OCI-LY1 (cell line): ENCODE measurements around the gene MDH1B.
A peak's percentile ranks its signal among the peaks of the same experiment; 100 is the strongest.
"Not testable (repeated sequence)": the region's sequence is repeated elsewhere in the genome, so short reads cannot be mapped to it uniquely, and the experiment has no call there.

Experiments
- H2AFZ ChIP-seq: fragments of 200-600 bp; sonication (generic), shearing (Covaris generic); 2 replicates; pipeline ENCODE4 v1.6.0; 2014; ENCODE audit warnings: antibody characterized with exemption, mild to moderate bottlenecking, low read length
- H3F3A ChIP-seq: fragments of 200-600 bp; sonication (generic), shearing (Covaris generic); 2 replicates; pipeline ENCODE4 v1.6.0; 2014; ENCODE audit warnings: mild to moderate bottlenecking, antibody characterized with exemption, low read length, moderate library complexity; ENCODE audit not compliant: insufficient read depth
- H3K27ac ChIP-seq: fragments of 200-600 bp; sonication (generic); 2 replicates; pipeline ENCODE4 v1.5.1; 2014; ENCODE audit warnings: low read length, mixed run types, mild to moderate bottlenecking, low read depth; ENCODE audit not compliant: poor library complexity, severe bottlenecking
- H3K27me3 ChIP-seq: fragments of 200-600 bp; sonication (generic); 2 replicates; pipeline ENCODE4 v1.6.0; 2014; ENCODE audit warnings: antibody characterized with exemption, mild to moderate bottlenecking, low read length, moderate library complexity; ENCODE audit not compliant: insufficient read depth
- H3K36me3 ChIP-seq: fragments of 200-600 bp; sonication (generic); 2 replicates; pipeline ENCODE4 v1.6.1; 2014; ENCODE audit warnings: mild to moderate bottlenecking, antibody characterized with exemption, low read length, moderate library complexity, mixed read lengths; ENCODE audit not compliant: insufficient read depth
- H3K4me1 ChIP-seq: fragments of 200-600 bp; sonication (generic); 2 replicates; pipeline ENCODE4 v1.5.1; 2014; ENCODE audit warnings: mild to moderate bottlenecking, low read length, moderate library complexity; ENCODE audit not compliant: insufficient read depth, severe bottlenecking
- H3K4me2 ChIP-seq: fragments of 200-600 bp; sonication (generic), shearing (Covaris generic); 2 replicates; pipeline ENCODE4 v1.6.1; 2014; ENCODE audit warnings: low read length
- H3K4me3 ChIP-seq: fragments of 200-600 bp; sonication (generic); 2 replicates; pipeline ENCODE4 v1.5.1; 2014; ENCODE audit warnings: low read length, low read depth, mild to moderate bottlenecking, mixed read lengths; ENCODE audit not compliant: poor library complexity, severe bottlenecking
- H3K79me2 ChIP-seq: fragments of 200-600 bp; shearing (Covaris generic); 2 replicates; pipeline ENCODE4 v1.6.1; 2016; ENCODE audit warnings: mixed run types, low read length, mixed read lengths; ENCODE audit not compliant: insufficient read depth
- H3K9ac ChIP-seq: fragments of 200-600 bp; sonication (generic), shearing (Covaris generic); 2 replicates; pipeline ENCODE4 v1.6.1; 2014; ENCODE audit warnings: mild to moderate bottlenecking, low read length, mixed read lengths
- H3K9me2 ChIP-seq: fragments of 200-600 bp; sonication (generic), shearing (Covaris generic); 2 replicates; pipeline ENCODE4 v1.6.1; 2014; ENCODE audit warnings: low read depth, mild to moderate bottlenecking, low read length, mixed read lengths
- H3K9me3 ChIP-seq: fragments of 200-600 bp; shearing (Covaris generic); 2 replicates; pipeline ENCODE4 v1.6.1; 2014; ENCODE audit warnings: low read length, mixed read lengths
- H4K20me1 ChIP-seq: fragments of 200-600 bp; sonication (generic), shearing (Covaris generic); 2 replicates; pipeline ENCODE4 v1.6.0; 2016; ENCODE audit warnings: mild to moderate bottlenecking, low read length; ENCODE audit not compliant: insufficient read depth
- EZH2 ChIP-seq: fragments of 200-600 bp; sonication (generic), shearing (Covaris generic); IDR thresholded peaks from 2 replicates; pipeline ENCODE4 v1.8.0; 2017; ENCODE audit warnings: borderline replicate concordance, mixed run types, mild to moderate bottlenecking, antibody characterized with exemption, low read length, moderate library complexity, mixed read lengths
- TF ChIP-seq, protein P1 (sequence below): fragments of 200-600 bp; sonication (generic), shearing (Covaris generic); IDR thresholded peaks from 2 replicates; pipeline ENCODE4 v1.5.1; 2017; ENCODE audit warnings: mild to moderate bottlenecking, antibody characterized with exemption, low read length, moderate library complexity, mixed read lengths

MDH1B gene

DNA sequence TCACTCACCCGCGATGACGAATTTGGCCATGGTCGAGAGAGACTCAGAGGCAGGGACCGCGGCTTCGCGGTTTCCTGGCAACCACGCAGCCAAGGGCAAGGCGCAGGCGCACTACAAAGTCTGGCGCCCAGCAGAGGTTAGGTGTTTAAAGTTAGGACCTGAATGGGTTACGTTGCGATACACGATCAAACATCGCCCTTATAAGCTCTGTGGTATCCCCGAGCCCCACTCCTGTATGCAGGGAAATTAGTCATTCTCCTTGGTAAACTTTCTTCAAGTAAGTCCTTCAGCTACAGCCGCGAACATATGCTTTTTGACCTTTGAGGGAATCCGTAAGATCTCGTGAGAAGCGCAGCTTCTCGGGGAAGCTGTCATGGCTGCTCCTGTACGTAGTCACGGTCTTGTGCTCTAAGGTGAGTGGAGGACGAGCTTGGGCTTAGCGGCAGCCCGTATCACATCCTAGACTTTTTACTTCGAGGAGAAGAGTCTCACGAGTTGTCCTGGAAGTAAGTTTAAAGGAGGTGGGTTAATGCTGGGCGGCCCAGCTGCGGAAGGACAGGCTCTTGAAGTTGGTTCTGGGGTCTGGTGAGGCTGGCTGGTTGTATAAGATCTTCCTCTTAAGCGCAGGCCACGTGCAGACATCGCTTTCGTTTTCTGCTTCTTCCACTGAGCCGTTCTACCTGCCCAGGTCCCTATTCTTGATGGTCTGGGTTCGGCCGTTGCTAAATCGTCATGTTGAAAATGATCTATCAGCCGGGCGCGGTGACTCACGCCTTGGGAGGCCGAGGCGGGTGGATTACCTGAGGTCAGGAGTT is at the start of gene MDH1B, which contains the start of gene FASTKD2:
Gene MDH1B (minus strand): TSS at position 87 of the 815 bp plus-strand sequence. CDS start 57 bp downstream, at position 30.
Gene FASTKD2 (plus strand): TSS at position 365 of the 815 bp plus-strand sequence. CDS start 1,088 bp downstream, outside the sequence.
- H3K4me1 ChIP-seq = peaks cover 27% of the 10 kb centered on the region
- peak within 1 kb of the TSS; percentile 91 for H3K9ac ChIP-seq
- peak within 1 kb of the TSS; percentile 34 for H3K27ac ChIP-seq
- no peak for TF ChIP-seq EZH2
- TF ChIP-seq, protein P1, sequence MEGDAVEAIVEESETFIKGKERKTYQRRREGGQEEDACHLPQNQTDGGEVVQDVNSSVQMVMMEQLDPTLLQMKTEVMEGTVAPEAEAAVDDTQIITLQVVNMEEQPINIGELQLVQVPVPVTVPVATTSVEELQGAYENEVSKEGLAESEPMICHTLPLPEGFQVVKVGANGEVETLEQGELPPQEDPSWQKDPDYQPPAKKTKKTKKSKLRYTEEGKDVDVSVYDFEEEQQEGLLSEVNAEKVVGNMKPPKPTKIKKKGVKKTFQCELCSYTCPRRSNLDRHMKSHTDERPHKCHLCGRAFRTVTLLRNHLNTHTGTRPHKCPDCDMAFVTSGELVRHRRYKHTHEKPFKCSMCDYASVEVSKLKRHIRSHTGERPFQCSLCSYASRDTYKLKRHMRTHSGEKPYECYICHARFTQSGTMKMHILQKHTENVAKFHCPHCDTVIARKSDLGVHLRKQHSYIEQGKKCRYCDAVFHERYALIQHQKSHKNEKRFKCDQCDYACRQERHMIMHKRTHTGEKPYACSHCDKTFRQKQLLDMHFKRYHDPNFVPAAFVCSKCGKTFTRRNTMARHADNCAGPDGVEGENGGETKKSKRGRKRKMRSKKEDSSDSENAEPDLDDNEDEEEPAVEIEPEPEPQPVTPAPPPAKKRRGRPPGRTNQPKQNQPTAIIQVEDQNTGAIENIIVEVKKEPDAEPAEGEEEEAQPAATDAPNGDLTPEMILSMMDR = no peak
- H3K27me3 ChIP-seq = no peaks in the 10 kb centered on the region
- peaks cover 17% of the 10 kb centered on the region for H3K79me2 ChIP-seq
- no peaks in the 10 kb centered on the region for H3K9me2 ChIP-seq
- no peaks in the 10 kb centered on the region for H3K9me3 ChIP-seq
- H3F3A ChIP-seq = no peaks in the 10 kb centered on the region
- H3K4me2 ChIP-seq = peak within 1 kb of the TSS; percentile 73
- H4K20me1 ChIP-seq = no peaks in the 10 kb centered on the region
- peak within 1 kb of the TSS; percentile 93 for H3K4me3 ChIP-seq
- H3K36me3 ChIP-seq = peaks cover 33% of the 10 kb centered on the region; the same call in 1 of the 2 replicates
- no peak within 1 kb of the TSS for H2AFZ ChIP-seq

DNA sequence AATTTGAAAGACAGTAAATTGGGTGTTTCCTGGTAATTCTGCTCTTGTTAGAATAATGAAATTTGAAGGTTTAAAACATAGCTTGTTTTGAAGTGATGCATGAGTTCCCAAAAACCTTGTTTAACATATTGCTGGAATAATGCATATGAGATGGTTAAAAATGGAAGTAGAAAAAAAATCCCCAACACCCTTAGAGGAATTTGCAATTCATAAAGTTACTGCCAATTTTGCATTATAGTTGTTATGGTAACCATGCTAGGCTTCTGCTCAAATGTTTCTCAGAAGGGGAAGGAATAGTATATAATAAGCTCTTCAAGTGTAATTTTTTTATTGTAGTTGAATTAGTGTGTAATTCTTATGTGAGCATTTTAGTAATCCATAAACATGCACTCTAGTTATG is 49.4 kb upstream of the MDH1B start:
- Histone ChIP-seq H3K27me3 (no peaks in the 10 kb centered on the region; the same call in 1 of the 2 replicates), H3K9ac (no peak overlapping the region), H3K9me3 (no peaks in the 10 kb centered on the region), H3K36me3 (no peaks in the 10 kb centered on the region; the same call in 1 of the 2 replicates), H3K4me2 (no peak overlapping the region), H3K4me1 (no peaks in the 10 kb centered on the region), H3K9me2 (no peaks in the 10 kb centered on the region), H3K4me3 (no peak overlapping the region), H3K27ac (no peak overlapping the region), H3F3A (no peaks in the 10 kb centered on the region), H3K79me2 (no peaks in the 10 kb centered on the region), H4K20me1 (no peaks in the 10 kb centered on the region), H2AFZ (no peak overlapping the region)
- TF ChIP-seq EZH2 = no peak
- TF ChIP-seq, protein P1 = no peak

DNA sequence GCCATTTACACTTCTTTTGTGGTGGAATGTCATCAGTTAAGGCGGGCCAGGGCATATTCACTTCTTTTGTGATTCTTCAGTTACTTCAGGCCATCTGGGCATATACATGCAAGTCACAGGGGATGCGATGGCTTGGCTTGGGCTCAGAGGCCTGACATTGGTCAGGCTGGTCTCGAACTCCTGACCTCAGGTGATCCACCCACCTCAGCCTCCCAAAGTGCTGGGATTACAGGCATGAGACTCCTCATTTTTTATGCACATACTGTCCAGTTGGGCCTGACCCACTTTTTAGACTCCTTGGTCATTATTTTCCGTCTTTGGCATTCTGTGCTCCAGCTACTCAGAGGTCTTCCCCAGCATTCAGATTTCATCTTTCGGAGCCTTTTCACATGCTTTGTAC is 47.3 kb upstream of the MDH1B start:
- not testable (repeated sequence) for H3K4me2 ChIP-seq, H3K27me3 ChIP-seq, H3F3A ChIP-seq, H3K79me2 ChIP-seq, H4K20me1 ChIP-seq, H3K36me3 ChIP-seq, H3K9me2 ChIP-seq, H3K9me3 ChIP-seq, H3K4me3 ChIP-seq, H2AFZ ChIP-seq, H3K4me1 ChIP-seq, H3K27ac ChIP-seq, H3K9ac ChIP-seq

DNA sequence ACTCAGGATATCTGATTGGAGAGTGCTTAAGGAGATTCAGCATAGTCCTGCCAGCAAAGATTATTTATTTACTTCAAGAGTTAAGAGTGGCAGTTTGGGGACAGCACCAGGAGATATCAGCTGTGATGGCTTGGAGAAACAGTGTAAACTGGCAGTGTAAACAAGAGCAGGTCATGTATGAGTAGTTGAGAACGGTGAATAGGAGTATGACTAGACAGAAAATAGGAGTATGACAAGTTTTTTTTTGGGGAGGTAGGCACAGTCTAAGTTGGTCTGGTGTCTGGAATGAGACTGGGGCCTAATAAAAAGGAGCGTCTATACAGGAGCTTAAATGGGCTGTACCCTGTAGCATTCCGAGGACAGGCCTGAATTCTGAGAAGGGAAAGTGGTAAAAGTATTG is 42.5 kb upstream of the MDH1B start:
- not testable (repeated sequence) for H3K9me2 ChIP-seq, H3K4me2 ChIP-seq, H3K9ac ChIP-seq

More for the DNA sequence above, 42.5 kb upstream of the MDH1B start:
- not testable (repeated sequence) for H3K4me3 ChIP-seq, H4K20me1 ChIP-seq, H3K9me3 ChIP-seq, H3K36me3 ChIP-seq, H3K79me2 ChIP-seq, H3F3A ChIP-seq, H3K27me3 ChIP-seq, H3K27ac ChIP-seq, H2AFZ ChIP-seq, H3K4me1 ChIP-seq
